HG02759 (cell line): ENCODE measurements around the gene TRIM47.
"Not testable (repeated sequence)": the region's sequence is repeated elsewhere in the genome, so short reads cannot be mapped to it uniquely, and the experiment has no call there.

ENCODE experiments used
- ATAC-seq: cut with Tn5 transposase; IDR thresholded peaks from one replicate; pipeline ENCODE4 v1.9.1; 2021; ENCODE audit warnings: mild to moderate bottlenecking, moderate library complexity; ENCODE audit not compliant: unreplicated experiment

The TRIM47 gene

DNA sequence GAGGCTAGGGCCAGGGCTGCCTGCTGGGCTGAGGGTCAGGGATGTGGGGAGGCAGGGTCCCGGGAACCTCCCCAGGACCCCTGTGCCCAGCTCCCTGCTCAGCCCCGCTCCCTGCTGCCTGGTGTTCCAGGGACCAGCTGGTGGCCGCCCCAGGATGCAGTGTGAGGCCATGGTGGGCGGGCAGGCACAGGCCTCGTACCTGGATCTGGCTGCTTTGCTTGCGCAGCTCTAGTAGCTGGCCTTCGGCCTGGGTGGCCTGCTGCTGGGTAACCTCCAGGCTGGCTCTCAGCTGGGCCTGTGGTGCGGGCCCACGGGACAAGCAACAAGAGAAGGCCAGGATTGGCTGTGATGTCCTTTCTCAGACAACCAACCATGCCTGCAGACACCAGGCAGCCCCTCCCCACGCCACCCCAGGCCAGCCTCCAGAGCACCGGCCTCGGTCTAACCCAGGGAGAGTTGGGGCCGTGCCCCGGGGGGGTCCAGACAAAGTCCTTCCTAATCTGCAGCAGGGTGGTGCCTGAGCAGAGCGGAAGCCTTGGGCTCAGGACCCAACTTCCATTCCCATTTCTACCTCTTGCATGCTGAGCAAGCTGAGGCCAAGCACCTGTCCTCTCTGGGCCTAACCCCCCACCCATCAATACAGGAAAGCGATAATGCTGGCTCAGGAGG is 14.3 kb upstream of the TRIM47 start:
- no peak for ATAC-seq

DNA sequence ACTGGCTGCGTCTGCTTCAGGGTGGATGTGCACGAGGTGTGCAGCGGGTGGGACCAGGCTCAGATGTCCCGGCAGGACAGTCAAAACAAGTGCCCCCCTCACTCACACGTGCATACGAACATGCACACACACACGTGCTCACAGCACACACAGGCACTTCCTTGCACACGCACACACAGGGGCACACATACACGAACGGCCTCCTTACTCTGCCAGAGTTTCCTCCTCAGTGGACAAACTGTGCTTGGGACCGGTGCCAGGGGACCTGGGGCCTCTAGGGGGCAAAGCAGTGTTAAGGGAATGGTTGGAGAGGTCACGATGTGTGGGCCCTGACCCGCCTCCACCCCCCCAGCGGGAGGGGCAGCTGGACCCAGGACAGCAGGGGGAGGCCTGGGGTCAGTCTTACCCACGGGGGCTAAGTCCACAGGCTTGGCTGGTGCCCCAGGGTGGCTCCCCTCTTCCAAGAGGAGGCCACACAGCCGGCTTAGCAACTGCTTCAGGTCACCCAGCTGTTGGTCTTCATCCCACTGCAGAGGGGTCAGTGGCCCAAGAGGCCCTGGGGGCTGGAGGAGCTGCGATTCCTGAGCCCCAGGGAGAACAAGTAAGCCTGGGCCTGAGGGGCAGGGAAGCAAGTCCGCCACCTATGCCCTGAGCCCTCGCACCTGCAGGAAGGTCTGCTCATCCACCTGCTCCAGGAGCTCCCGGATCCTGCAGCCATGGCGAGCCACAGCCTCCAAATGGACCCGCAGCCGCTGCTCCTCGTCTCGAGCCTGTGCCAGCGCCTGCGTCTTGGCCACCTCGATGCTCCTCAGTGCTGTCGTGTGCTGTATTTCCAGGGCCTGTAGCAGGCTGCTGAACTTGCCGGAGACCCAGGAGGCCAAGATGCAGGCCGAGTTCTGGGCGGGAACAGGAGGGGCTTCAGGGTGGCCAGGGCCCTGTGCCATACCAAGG is 13.5 kb upstream of the TRIM47 start:
- ATAC-seq = no peak

DNA sequence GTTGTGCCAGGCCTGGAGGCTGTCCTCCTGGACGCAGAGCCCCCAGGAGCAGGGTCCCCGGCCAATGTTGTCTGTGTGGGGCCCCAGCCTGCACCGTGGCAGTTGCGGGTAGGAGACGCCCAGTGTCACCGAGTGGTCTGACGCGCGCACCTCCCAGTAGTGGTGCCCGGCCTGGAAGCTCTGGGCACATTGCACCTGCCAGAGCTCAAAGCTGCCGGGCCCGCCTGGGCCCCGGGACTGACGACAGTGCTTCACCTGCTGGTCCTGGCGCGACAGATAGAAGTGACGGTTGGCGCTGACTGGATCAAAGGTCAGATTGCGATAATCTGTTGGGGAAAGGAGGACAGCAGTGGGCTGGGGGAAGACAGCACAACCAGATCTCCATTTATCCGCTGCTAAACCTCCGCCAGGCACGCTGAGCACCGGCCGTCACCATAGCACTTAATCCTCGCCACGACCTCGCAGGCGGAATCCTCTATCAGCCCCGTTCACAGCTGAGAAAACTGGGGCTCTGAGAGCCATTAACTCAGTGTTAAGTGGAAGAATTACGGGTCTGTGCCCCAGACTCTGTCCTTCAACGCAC is 12.7 kb upstream of the TRIM47 start:
- no peak for ATAC-seq

DNA sequence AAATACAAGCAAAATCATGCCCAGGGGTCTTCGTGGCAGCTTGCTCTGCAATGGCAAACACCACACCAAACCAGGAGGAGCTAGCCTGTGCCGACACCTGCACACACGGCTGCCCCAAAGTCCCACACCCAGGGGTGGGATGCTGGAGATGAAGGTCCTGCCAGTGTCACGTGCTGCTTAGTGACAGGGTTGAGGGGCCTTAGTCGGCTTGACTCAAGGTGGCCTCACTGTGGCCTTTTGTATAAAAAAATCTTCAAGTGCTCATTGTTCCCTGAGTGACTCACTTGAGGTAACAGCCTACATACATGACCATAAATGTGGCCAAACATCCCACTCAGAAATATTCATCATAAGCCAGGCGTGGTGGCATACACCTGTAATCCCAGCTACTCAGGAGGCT is 11.1 kb upstream of the TRIM47 start:
- no peak for ATAC-seq

DNA sequence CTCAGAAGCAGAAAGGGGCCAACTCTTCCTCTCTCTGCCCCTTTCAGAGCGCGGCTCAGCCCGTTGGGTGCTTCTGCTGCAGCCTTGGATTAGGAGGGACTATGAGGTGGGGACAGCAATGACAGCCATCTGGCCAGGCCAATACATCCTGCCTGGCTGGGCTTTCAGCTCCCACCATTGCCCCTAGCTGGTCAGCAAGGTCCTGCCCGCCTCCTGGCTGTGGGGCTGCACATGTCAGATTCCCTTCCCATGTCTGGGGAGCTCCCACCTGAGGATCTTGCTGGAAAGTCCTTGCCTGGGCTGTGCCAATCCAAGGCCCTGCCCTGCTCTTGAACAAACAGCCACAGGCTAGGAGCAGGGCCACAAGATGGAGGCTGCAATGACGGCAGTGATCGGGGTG is 10.1 kb upstream of the TRIM47 start:
- no peak for ATAC-seq

DNA sequence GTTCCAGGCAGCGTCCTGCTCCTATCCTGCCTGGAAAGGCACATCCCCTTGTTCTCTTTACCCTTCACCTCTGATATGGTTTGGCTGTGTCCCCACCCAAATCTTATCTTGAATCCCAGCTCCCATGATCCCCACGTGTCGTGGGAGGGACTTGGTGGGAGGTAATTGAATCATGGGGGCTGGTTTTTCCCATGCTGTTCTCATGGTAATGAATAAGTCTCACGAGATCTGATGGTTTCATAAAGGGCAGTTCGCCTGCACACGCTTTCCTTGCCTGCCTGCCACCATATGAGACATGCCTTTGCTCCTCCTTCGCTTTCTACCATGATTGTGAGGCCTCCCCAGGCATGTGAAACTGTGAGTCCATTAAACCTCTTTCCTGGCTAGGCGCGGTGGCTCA is 7.5 kb upstream of the TRIM47 start:
- ATAC-seq = not testable (repeated sequence)

DNA sequence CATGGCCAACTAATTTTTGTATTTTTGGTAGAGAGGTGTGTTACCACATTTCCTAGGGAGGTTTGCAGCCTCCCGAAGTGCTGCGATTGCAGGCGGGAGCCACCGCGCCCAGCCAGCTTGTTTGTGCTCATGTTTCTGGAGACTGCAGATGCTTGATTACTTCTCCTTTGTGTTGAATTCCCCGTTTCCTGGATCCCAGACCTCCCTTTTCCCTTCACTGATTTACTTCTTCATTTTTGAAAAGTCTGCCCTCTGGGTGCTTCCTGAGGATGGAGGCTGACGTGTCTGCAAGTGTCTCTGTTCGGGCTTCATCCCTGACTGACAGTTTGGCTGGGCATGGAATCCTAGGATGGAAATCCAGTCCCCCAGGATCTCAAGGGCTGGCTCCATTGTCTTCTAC is 7.0 kb upstream of the TRIM47 start:
- ATAC-seq = no peak

DNA sequence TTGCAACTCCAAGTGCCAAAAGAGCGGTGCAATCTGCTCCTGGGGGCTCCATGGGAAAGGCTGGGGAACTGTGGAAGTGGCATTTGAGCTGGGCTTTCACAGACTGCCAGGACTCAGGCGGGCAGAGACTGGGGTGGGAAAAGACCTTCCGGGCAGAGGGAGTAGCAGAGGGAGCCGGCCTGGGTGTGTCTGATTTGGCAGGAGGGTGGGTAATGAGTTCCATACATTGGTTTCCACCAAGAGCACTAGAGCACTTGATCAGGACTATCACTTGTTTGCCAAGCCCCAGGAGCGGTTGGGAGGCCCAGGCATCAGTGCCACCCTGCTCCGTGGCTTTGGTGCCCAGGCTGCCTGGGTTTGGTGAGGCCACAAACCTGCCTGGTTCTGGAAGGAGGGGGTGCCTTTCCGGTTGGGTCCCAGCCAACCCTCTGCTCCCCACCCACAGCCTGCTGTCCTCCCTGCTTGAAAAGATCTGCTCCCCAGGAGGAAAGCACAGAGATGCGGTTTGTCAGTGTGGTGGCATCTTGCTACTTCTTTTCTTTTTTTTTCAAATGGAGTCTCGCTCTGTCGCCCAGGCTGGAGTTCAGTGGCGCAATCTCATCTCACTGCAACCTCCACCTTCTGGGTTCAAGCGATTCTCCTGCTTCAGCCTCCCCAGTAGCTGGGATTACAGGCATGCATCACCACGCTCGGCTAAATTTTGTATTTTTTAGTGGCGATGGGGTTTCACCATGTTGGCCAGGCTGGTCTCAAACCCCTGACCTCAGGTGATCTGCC is 3.5 kb upstream of the TRIM47 start:
- ATAC-seq = no peak

DNA sequence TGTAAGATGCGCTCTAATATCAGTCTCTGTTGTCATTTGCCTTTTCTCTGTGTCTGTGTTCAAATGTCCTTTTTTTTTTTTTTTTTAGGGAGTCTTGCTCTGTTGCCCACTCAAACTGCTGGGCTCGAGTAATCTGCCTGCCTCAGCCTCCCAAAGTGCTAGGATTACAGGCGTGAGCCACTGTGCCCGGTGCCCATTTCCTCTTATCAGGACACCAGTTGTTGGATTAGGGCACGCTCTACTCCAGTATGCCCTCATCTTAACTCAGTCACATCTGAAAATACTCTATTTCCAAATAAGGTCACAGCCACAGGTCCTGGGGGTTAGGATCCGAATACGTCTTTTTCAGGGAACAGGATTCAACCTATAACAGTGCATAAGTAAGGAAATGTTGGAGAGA is 1.9 kb upstream of the TRIM47 start:
- no peak for ATAC-seq

DNA sequence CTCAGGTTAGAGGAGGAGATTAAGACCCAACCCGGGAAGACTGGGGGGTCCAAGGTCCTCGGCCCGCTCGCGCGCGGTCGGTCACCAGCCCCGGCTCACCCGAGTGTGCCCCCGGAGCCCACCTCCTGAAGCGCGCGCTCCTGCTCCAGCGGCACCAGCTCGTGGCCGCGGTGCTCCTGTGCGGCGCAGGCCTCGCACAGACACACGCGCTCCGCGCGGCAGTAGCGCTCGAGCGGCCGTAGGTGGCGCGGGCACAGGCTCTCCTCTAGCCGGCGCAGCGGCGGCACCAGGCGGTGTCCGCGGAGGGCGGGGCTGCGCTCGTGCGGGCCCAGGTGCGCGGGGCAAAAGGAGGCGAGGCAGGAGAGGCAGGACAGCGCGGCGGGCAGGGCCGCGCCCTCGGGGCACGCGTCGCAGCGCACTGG is 618 bp downstream of the TRIM47 start:
- no peak for ATAC-seq

DNA sequence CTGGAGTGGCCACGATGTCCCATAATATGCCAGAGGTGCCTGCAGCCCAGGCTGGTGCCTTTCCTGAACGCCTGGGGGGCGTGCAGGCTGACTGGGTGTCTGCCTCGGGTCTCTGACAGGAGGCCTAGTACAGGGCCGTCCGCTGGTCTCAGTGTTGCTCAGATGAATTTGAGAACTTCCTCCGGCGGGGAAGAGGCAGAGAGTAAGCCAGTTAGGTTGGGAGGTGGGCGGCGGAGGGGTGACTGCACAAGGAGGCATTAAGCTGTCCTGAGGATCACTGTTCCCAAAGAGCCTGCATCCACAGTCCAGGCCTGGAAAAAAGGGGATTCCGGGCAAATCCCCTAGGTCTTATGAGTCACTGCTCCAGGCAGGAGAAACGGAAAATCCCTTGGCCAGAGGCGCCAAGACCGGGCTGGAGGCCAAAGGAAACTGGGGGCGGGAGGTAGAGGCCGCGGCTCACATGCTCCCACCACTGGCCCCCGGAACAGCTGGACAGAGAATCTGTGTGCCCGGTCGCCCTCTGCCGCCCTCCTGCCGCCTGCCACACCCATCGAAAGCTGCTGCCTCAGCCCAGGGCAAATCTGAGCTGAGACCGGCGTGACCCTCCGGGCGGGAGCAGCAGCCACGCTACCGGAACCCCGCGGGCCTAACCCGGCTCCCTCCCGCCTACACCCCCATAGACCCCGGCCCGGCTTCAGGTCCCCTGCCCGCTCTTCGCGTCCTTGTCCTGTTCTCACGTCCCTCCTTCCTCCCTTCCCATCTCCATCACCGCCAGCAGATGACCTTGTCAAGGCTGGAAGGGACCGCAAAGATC is 1.2 kb downstream of the TRIM47 start:
- ATAC-seq = no peak

DNA sequence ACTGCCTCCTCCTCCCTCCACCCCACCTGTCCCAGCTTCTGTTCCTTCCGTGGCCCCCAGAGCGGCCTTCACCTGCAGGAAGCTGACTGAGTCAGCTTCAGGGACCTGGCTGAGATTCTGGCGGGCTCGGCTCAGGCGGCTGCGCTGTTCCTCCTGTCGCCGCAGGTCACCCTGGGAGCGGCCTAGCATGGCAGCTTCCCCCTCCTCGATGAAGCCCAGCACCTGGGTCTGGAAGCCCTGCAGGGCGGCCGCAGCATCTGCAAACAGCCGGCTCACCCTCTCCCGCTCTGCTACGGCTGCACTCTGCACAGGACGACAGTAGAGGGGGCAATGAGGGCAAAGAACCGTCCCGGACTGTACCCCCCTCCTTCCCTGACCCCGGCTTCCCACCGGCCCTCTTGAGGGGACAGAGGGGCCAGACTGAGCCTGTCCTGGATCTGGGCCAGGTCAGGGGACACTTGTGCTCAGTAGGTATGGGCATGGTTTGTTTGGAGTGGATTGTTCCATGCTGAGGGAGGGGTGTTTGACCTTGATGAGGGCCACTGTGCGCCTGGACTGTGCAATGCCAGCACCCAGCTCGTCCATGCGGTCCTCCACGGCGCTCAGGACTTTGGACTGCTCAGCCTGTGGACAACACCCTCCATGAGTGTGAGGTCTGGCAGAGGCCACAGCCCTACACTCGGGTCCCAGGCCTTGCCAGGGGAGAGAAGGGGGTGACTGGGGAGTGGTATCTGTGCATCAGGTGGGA is 2.0 kb downstream of the TRIM47 start:
- no peak for ATAC-seq

DNA sequence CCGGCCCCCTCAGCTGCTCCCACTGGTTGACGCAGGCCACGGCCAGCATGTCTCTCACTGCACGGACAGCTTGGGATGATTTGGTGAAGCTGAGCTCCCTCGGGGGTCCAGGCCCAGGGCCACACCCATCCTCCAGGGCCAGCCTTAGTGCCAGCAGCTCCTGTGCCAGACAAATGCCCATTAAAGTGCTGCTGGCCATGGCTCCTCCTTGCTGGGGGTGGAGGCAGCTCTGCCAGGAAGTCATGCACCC is 2.5 kb downstream of the TRIM47 start:
- ATAC-seq = no peak

DNA sequence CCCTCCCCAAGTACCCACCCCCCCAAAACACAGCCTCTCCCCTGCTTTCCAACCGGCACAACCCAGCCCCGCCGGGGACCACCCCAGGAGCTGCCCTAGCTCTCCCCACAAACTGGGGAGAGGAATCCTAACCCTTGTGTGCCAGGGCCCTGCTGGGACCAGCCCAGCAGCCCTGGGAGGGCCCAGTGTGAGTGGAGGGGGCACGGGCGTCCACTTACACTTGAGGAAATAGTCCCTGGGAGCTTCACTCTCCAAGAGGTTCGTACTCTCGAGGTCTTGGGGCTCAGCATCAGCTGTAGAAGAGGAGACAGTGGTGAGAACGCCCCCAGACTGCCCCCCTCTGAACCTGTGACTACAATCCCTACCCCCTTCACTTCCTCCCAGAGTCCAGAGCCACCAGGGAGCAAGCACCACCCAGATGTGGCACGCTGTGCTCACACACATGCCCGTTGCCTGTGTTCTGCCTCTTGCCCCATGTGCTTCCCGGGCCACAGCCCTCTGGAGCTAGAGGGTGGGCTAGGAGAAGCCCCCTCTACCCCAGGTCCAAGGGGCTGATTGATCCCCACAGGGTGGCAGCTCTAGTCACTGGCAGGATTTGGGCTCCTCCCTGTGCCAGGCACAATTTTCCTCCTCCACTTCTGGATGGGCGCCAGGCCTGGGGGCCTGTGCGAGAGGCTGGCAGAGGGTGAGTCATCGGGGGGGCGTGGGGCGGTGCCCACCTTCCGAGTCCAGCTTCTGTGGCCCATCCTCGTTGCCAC is 3.0 kb downstream of the TRIM47 start:
- no peak for ATAC-seq

DNA sequence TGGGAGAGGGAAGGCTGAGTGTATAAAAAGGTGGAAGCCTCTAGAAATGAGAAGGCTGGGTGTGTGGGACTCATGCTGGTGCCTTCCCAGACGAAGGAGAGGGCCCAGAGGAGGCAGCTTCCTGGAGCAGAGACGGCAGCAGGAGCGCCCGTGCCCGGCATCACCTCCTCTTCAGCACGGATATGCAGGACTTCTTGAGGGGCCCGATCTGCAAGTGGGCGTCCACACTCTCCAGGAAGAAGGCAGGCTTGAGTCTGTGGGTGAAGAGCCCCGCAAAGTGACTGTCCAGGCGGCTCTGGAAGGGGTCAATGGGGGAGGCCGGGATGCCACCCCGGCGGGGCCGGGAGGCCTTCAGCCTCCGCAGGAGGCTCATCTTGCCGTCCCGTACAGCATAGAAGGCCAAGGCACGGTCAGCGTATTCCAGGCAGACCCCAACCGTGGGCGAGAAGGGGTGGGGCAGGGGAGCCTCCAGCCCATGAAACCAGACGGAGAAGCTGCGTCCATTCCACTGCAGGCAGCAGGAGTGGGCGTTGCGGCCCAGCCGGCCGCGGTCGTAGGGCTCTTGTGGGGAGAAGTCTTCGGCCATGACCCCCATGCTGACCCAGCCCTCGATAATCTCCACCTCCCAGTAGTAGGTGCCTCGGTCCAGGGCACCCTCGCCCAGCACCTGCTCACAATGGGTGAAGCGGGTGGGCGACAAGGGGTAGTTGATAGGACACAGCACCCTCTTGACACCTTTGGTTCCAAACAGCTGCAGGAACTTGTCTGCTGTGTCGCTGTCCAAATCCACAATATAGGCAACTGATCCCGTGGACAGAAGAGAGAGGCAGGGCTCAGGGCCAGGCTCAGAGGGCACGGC is 3.8 kb downstream of the TRIM47 start:
- no peak for ATAC-seq

DNA sequence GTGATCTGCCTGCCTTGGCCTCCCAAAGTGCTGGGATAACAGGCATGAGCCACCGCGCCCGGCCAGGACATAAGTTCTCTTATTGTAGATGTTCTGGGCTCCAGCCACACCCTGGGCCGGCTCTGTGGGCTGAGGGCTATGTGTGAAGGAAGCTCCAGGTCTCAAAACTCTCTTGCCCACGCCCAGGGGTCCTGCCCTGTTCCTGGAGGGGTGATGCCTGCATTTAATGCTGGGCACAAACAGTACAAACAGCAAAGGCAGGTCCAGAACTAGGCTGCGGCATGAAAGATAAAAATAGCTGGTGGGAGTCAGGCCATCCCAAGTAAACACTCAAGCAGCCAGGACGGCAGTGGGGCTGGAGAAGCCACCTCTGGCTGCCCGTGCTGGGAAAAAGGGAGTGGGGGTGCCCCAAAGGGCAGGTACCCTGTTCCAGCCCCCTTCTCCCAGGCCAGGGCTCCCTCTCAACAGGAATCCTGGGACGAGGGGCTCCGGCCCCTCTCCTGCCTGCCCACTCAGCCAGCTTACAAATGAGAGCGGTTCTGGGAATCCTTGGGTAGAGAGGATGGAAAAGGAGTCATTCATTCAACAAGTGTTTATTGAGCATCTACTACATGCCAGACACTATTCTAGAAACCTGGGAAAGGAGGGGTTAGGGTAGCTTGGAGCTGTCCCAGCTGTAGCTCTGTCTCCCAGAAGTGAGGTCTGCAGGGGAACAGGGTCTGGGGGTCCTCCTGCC is 4.6 kb downstream of the TRIM47 start:
- no peak for ATAC-seq
